Activated naive CD8-positive, alpha-beta T cell treated with anti-CD3 and anti-CD28 coated beads for 36 hours (primary cell): ENCODE results near the gene CDT1. TPM values are rescaled to one million over a fixed set of nuclear protein-coding genes. Genes with fewer than 3 reads are reported as not detected.
A peak's percentile ranks its signal among the peaks of the same experiment; 100 is the strongest.
"Not testable (repeated sequence)": the region's sequence is repeated elsewhere in the genome, so short reads cannot be mapped to it uniquely, and the experiment has no call there.

ENCODE experiments used
- DNase-seq: peaks from one replicate; pipeline ENCODE4 v3.0.0; 2021
- H3K27ac Mint-ChIP-seq: one replicate; pipeline ENCODE4 v1.8.0; 2022; ENCODE audit warnings: mild to moderate bottlenecking, moderate library complexity, mixed read lengths
- H3K27me3 Mint-ChIP-seq: one replicate; pipeline ENCODE4 v1.8.0; 2022; ENCODE audit warnings: mild to moderate bottlenecking, mixed read lengths
- H3K36me3 Mint-ChIP-seq: one replicate; pipeline ENCODE4 v1.8.0; 2021; ENCODE audit warnings: mild to moderate bottlenecking, mixed read lengths
- H3K4me1 Mint-ChIP-seq: one replicate; pipeline ENCODE4 v1.8.0; 2021; ENCODE audit warnings: mixed read lengths
- H3K4me3 Mint-ChIP-seq: one replicate; pipeline ENCODE4 v1.8.0; 2022; ENCODE audit warnings: mild to moderate bottlenecking, moderate library complexity, mixed read lengths
- H3K9me3 Mint-ChIP-seq: one replicate; pipeline ENCODE4 v1.8.0; 2022; ENCODE audit warnings: mixed read lengths
- total RNA-seq, 2 experiments: library from RNA; stranded (reverse); gene quantifications; one replicate each; pipeline ENCODE4 v1.2.3, GENCODE V29; 2021

Gene CDT1
- total RNA-seq, 2 experiments from 2014 or later, result 156 to 158 TPM

GRCh38 chr16:88787579-88788314 is 15.8 kb upstream of the CDT1 start:
- Mint-ChIP-seq H3K27ac (peak overlapping the region; percentile 16), H3K9me3 (no peaks in the 10 kb centered on the region), H3K4me3 (no peak overlapping the region), H3K36me3 (no peaks in the 10 kb centered on the region), H3K27me3 (no peaks in the 10 kb centered on the region), H3K4me1 (peaks cover 41% of the 10 kb centered on the region)
- no peak for DNase-seq

- H3K9me3 Mint-ChIP-seq, H3K27ac Mint-ChIP-seq, DNase-seq, H3K4me3 Mint-ChIP-seq, H3K27me3 Mint-ChIP-seq, H3K36me3 Mint-ChIP-seq: not testable (repeated sequence)
- peaks cover 39% of the 10 kb centered on the region for H3K4me1 Mint-ChIP-seq
Measured at GRCh38 chr16:88788749-88789148, 14.8 kb upstream of the CDT1 start.

GRCh38 chr16:88789594-88789993 is 14.0 kb upstream of the CDT1 start:
- Mint-ChIP-seq H3K9me3 (no peaks in the 10 kb centered on the region), H3K27ac (peak overlapping the region; percentile 8), H3K36me3 (no peaks in the 10 kb centered on the region), H3K4me1 (peaks cover 42% of the 10 kb centered on the region), H3K27me3 (no peaks in the 10 kb centered on the region), H3K4me3 (no peak overlapping the region)
- no peak for DNase-seq

- Mint-ChIP-seq H3K4me3 (peak overlapping the region; percentile 72), H3K9me3 (no peaks in the 10 kb centered on the region), H3K36me3 (no peaks in the 10 kb centered on the region), H3K27me3 (no peaks in the 10 kb centered on the region), H3K4me1 (peaks cover 47% of the 10 kb centered on the region), H3K27ac (peak overlapping the region; percentile 92)
- DNase-seq, result no peak
Measured at GRCh38 chr16:88790312-88791211, 13.0 kb upstream of the CDT1 start.

- peaks cover 50% of the 10 kb centered on the region for H3K4me1 Mint-ChIP-seq
- H3K36me3 Mint-ChIP-seq, result no peaks in the 10 kb centered on the region
- no peaks in the 10 kb centered on the region for H3K9me3 Mint-ChIP-seq
- no peaks in the 10 kb centered on the region for H3K27me3 Mint-ChIP-seq
- DNase-seq, result no peak
- H3K27ac Mint-ChIP-seq, result peak overlapping the region; percentile 58
- H3K4me3 Mint-ChIP-seq, result no peak overlapping the region
Measured at GRCh38 chr16:88792078-88792550, 11.5 kb upstream of the CDT1 start.

- Mint-ChIP-seq H3K36me3 (no peaks in the 10 kb centered on the region), H3K27me3 (no peaks in the 10 kb centered on the region), H3K27ac (no peak overlapping the region), H3K4me1 (peaks cover 50% of the 10 kb centered on the region), H3K4me3 (peak overlapping the region; percentile 14), H3K9me3 (no peaks in the 10 kb centered on the region)
- no peak for DNase-seq
Measured at GRCh38 chr16:88792668-88793250, 10.8 kb upstream of the CDT1 start.

GRCh38 chr16:88793251-88793954 is 10.2 kb upstream of the CDT1 start:
- H3K27me3 Mint-ChIP-seq, result no peaks in the 10 kb centered on the region
- no peak for DNase-seq
- no peaks in the 10 kb centered on the region for H3K9me3 Mint-ChIP-seq
- no peak overlapping the region for H3K27ac Mint-ChIP-seq
- H3K36me3 Mint-ChIP-seq, result no peaks in the 10 kb centered on the region
- H3K4me1 Mint-ChIP-seq, result peaks cover 50% of the 10 kb centered on the region
- H3K4me3 Mint-ChIP-seq, result peak overlapping the region; percentile 14

GRCh38 chr16:88796278-88796677 is 7.3 kb upstream of the CDT1 start:
- no peaks in the 10 kb centered on the region for H3K9me3 Mint-ChIP-seq
- peaks cover 51% of the 10 kb centered on the region for H3K4me1 Mint-ChIP-seq
- H3K27me3 Mint-ChIP-seq, result no peaks in the 10 kb centered on the region
- no peak for DNase-seq
- H3K4me3 Mint-ChIP-seq, result no peak overlapping the region
- peaks cover 2% of the 10 kb centered on the region for H3K36me3 Mint-ChIP-seq
- H3K27ac Mint-ChIP-seq, result no peak overlapping the region

- Mint-ChIP-seq H3K27me3 (no peaks in the 10 kb centered on the region), H3K9me3 (no peaks in the 10 kb centered on the region), H3K27ac (no peak overlapping the region), H3K4me3 (no peak overlapping the region), H3K4me1 (peaks cover 38% of the 10 kb centered on the region), H3K36me3 (peaks cover 7% of the 10 kb centered on the region)
- no peak for DNase-seq
Measured at GRCh38 chr16:88798073-88798472, 5.5 kb upstream of the CDT1 start.

GRCh38 chr16:88798772-88799455 is 4.7 kb upstream of the CDT1 start:
- peaks cover 31% of the 10 kb centered on the region for H3K4me1 Mint-ChIP-seq
- no peaks in the 10 kb centered on the region for H3K9me3 Mint-ChIP-seq
- H3K4me3 Mint-ChIP-seq, result no peak overlapping the region
- H3K27me3 Mint-ChIP-seq, result no peaks in the 10 kb centered on the region
- H3K27ac Mint-ChIP-seq, result no peak overlapping the region
- DNase-seq, result no peak
- peaks cover 7% of the 10 kb centered on the region for H3K36me3 Mint-ChIP-seq

- Mint-ChIP-seq H3K27me3 (no peaks in the 10 kb centered on the region), H3K4me1 (peaks cover 28% of the 10 kb centered on the region), H3K36me3 (peaks cover 14% of the 10 kb centered on the region), H3K4me3 (no peak overlapping the region), H3K9me3 (no peaks in the 10 kb centered on the region), H3K27ac (no peak overlapping the region)
- no peak for DNase-seq
Measured at GRCh38 chr16:88799569-88800276, 3.9 kb upstream of the CDT1 start.

- Mint-ChIP-seq H3K4me3 (no peak overlapping the region), H3K36me3 (peaks cover 17% of the 10 kb centered on the region), H3K4me1 (peaks cover 23% of the 10 kb centered on the region), H3K9me3 (no peaks in the 10 kb centered on the region), H3K27me3 (no peaks in the 10 kb centered on the region), H3K27ac (no peak overlapping the region)
- no peak for DNase-seq
Measured at GRCh38 chr16:88800277-88800592, 3.4 kb upstream of the CDT1 start.

GRCh38 chr16:88804173-88804551 is 573 bp downstream of the CDT1 start:
- peaks cover 40% of the 10 kb centered on the region for H3K36me3 Mint-ChIP-seq
- DNase-seq, result no peak
- peak overlapping the region; percentile 86 for H3K4me3 Mint-ChIP-seq
- H3K4me1 Mint-ChIP-seq, result peaks cover 35% of the 10 kb centered on the region
- peak overlapping the region; percentile 76 for H3K27ac Mint-ChIP-seq
- H3K9me3 Mint-ChIP-seq, result no peaks in the 10 kb centered on the region
- H3K27me3 Mint-ChIP-seq, result no peaks in the 10 kb centered on the region
